HUES48 (cell line): Measurements from ENCODE around the gene DLEU7.
A peak's percentile ranks its signal among the peaks of the same experiment; 100 is the strongest.

Experiments
- H3K27ac ChIP-seq: one replicate; pipeline ENCODE4 v1.7.0; 2013; ENCODE audit warnings: low read depth, low read length, inconsistent platforms
- H3K27me3 ChIP-seq: 2 replicates; pipeline ENCODE4 v1.6.1; 2013; ENCODE audit warnings: mild to moderate bottlenecking, low read length; ENCODE audit not compliant: control insufficient read depth, insufficient read depth
- H3K36me3 ChIP-seq: 2 replicates; pipeline ENCODE4 v1.6.1; 2013; ENCODE audit warnings: low read length; ENCODE audit not compliant: control insufficient read depth, insufficient read depth
- H3K4me1 ChIP-seq: 2 replicates; pipeline ENCODE4 v1.6.1; 2013; ENCODE audit warnings: mild to moderate bottlenecking, low read length; ENCODE audit not compliant: control insufficient read depth, insufficient read depth
- H3K4me3 ChIP-seq: 2 replicates; pipeline ENCODE4 v1.5.1; 2013; ENCODE audit warnings: mild to moderate bottlenecking, low read depth, low read length
- H3K9ac ChIP-seq: 2 replicates; pipeline ENCODE4 v1.6.1; 2013; ENCODE audit warnings: mild to moderate bottlenecking, low read depth, low read length, moderate library complexity
- H3K9me3 ChIP-seq: 2 replicates; pipeline ENCODE4 v1.6.1; 2013; ENCODE audit warnings: low read length; ENCODE audit not compliant: control insufficient read depth, insufficient read depth

The DLEU7 gene

GRCh38 chr13:50843257-50844083, at the start of gene DLEU7:
DLEU7 (minus strand) TSS chr13:50843692; CDS start chr13:50843646, 46 bp downstream.
- peaks cover 37% of the 10 kb centered on the region for H3K27me3 ChIP-seq
- peak within 1 kb of the TSS; percentile 66 for H3K4me3 ChIP-seq
- no peak within 1 kb of the TSS for H3K27ac ChIP-seq
- H3K9ac ChIP-seq, result peak within 1 kb of the TSS; percentile 58
- H3K36me3 ChIP-seq, result peaks cover 11% of the 10 kb centered on the region; the same call in 1 of the 2 replicates
- H3K9me3 ChIP-seq, result no peaks in the 10 kb centered on the region
- peaks cover 22% of the 10 kb centered on the region for H3K4me1 ChIP-seq

DNA sequence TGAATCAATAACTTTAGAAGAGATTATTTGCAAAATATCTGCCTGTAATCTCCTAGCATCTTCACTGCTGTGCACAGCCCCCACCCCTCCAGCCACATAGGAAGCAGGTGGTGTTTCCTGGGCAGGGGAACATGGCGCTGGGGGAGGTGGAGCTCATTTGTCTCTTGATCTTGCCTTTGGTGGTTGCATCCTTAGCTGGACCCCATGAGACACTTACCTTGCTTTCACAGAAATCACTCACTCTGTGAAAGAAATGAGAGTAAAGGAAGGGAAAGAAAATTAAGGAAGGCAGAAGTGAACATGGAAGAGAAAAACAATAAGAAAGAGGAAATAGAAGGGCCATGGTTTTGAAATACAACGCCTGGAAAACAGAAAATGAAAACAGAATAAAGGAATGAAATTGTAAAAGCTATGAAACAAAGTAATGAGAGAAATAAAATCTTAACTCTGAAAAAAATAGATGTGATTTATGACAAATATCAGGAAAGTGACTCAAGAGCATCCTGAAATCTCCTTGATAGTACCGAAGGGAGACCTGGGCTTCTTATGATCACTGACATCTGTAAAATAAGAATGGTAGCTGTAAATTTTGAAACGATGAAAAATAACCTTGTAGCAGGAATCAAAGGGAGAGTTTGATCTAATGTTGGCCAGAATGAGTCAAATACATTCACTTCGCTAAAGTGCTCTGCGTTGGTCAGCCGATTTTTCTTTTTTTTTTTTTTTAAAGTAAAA, 48.9 kb upstream of the DLEU7 start:
- Histone ChIP-seq H3K27me3 (peaks cover 3% of the 10 kb centered on the region; the same call in 1 of the 2 replicates), H3K27ac (no peak overlapping the region), H3K9ac (no peak overlapping the region), H3K4me3 (no peak overlapping the region), H3K36me3 (no peaks in the 10 kb centered on the region), H3K4me1 (peaks cover 33% of the 10 kb centered on the region), H3K9me3 (no peaks in the 10 kb centered on the region)

DNA sequence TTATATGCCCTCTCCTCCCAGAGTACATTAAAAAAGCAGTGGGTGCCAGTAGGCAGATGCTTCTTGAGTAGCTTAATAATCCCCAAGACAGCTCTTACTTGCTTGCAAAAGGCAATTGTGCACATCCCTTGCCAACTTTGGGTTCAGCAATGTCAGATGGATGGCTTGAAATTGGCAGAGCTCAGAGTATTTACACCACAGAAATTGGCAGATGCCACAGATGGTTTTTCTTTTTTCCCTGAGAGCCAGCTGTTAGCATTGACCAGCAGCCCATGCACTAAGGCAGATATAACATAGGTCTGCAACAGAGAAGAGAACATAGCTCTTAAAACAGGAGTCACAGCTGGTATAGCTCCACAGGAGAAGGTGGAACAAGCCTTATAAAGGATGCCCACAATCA, 47.7 kb upstream of the DLEU7 start:
- Histone ChIP-seq H3K36me3 (no peaks in the 10 kb centered on the region), H3K9ac (no peak overlapping the region), H3K27me3 (peaks cover 3% of the 10 kb centered on the region; the same call in 1 of the 2 replicates), H3K4me3 (no peak overlapping the region), H3K4me1 (peaks cover 33% of the 10 kb centered on the region), H3K9me3 (no peaks in the 10 kb centered on the region), H3K27ac (no peak overlapping the region)

DNA sequence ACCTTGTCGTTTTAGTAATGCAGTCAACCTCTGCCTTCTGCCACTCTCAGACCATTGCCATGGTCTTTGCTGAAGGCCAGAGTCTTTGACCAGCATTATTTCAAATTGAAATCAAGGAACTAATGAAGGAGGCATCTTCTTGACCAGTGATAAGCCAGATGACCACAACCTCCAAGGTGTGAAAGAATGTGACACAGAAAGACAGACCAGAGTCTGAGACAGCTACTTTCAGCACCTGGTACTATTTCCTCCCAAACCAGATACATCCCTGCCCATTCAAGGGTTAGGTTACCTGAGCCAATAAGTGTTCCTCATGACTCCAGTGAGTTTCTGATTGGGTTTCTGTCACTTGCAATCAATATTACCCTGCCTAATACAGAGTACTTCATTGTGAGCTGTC, 45.8 kb upstream of the DLEU7 start:
- Histone ChIP-seq H3K4me1 (peaks cover 27% of the 10 kb centered on the region), H3K27me3 (peaks cover 3% of the 10 kb centered on the region; the same call in 1 of the 2 replicates), H3K36me3 (no peaks in the 10 kb centered on the region), H3K4me3 (no peak overlapping the region), H3K9me3 (no peaks in the 10 kb centered on the region), H3K27ac (no peak overlapping the region), H3K9ac (no peak overlapping the region)

- Histone ChIP-seq H3K36me3 (no peaks in the 10 kb centered on the region), H3K9me3 (no peaks in the 10 kb centered on the region), H3K27me3 (peaks cover 3% of the 10 kb centered on the region; the same call in 1 of the 2 replicates), H3K4me3 (no peak overlapping the region), H3K4me1 (peaks cover 18% of the 10 kb centered on the region), H3K9ac (no peak overlapping the region), H3K27ac (no peak overlapping the region)
These were observed 44.9 kb upstream of the DLEU7 start for GRCh38 chr13:50888362-50888761.

GRCh38 chr13:50887151-50887550, 43.7 kb upstream of the DLEU7 start:
- H3K36me3 ChIP-seq, result no peaks in the 10 kb centered on the region
- H3K27ac ChIP-seq, result no peak overlapping the region
- H3K4me3 ChIP-seq, result no peak overlapping the region
- no peaks in the 10 kb centered on the region for H3K9me3 ChIP-seq
- H3K4me1 ChIP-seq, result peaks cover 8% of the 10 kb centered on the region
- H3K9ac ChIP-seq, result no peak overlapping the region
- H3K27me3 ChIP-seq, result peaks cover 3% of the 10 kb centered on the region; the same call in 1 of the 2 replicates

- no peaks in the 10 kb centered on the region for H3K9me3 ChIP-seq
- H3K27ac ChIP-seq, result no peak overlapping the region
- no peak overlapping the region for H3K9ac ChIP-seq
These were observed 40.8 kb upstream of the DLEU7 start for GRCh38 chr13:50884265-50884664.

GRCh38 chr13:50883728-50884127, 40.2 kb upstream of the DLEU7 start:
- H3K9ac ChIP-seq, result no peak overlapping the region
- no peak overlapping the region for H3K27ac ChIP-seq
- H3K4me1 ChIP-seq, result no peaks in the 10 kb centered on the region
- H3K27me3 ChIP-seq, result no peaks in the 10 kb centered on the region
- H3K4me3 ChIP-seq, result no peak overlapping the region
- H3K36me3 ChIP-seq, result no peaks in the 10 kb centered on the region
- H3K9me3 ChIP-seq, result no peaks in the 10 kb centered on the region

More at GRCh38 chr13:50884265-50884664, 40.8 kb upstream of the DLEU7 start:
- Histone ChIP-seq H3K36me3 (no peaks in the 10 kb centered on the region), H3K4me1 (no peaks in the 10 kb centered on the region), H3K4me3 (no peak overlapping the region), H3K27me3 (no peaks in the 10 kb centered on the region)

- no peaks in the 10 kb centered on the region for H3K27me3 ChIP-seq
- no peak overlapping the region for H3K4me3 ChIP-seq
- no peaks in the 10 kb centered on the region for H3K4me1 ChIP-seq
- no peak overlapping the region for H3K27ac ChIP-seq
- H3K9ac ChIP-seq, result no peak overlapping the region
- no peaks in the 10 kb centered on the region for H3K9me3 ChIP-seq
- no peaks in the 10 kb centered on the region for H3K36me3 ChIP-seq
These were observed 39.4 kb upstream of the DLEU7 start for GRCh38 chr13:50882816-50883435.

- H3K27ac ChIP-seq, result no peak overlapping the region
- H3K9me3 ChIP-seq, result no peaks in the 10 kb centered on the region
- no peak overlapping the region for H3K9ac ChIP-seq
- no peaks in the 10 kb centered on the region for H3K27me3 ChIP-seq
- no peak overlapping the region for H3K4me3 ChIP-seq
- no peaks in the 10 kb centered on the region for H3K4me1 ChIP-seq
- H3K36me3 ChIP-seq, result no peaks in the 10 kb centered on the region
These were observed 30.5 kb upstream of the DLEU7 start for GRCh38 chr13:50873991-50874390.
